Measurements from ENCODE around the gene AMH. TPM values are rescaled to one million over a fixed set of nuclear protein-coding genes. Genes with fewer than 3 reads are reported as not detected.

AMH gene
- total and polyA plus RNA-seq, 10 donors: 0.20 to 5.7 (median 1.0) TPM

DNA sequence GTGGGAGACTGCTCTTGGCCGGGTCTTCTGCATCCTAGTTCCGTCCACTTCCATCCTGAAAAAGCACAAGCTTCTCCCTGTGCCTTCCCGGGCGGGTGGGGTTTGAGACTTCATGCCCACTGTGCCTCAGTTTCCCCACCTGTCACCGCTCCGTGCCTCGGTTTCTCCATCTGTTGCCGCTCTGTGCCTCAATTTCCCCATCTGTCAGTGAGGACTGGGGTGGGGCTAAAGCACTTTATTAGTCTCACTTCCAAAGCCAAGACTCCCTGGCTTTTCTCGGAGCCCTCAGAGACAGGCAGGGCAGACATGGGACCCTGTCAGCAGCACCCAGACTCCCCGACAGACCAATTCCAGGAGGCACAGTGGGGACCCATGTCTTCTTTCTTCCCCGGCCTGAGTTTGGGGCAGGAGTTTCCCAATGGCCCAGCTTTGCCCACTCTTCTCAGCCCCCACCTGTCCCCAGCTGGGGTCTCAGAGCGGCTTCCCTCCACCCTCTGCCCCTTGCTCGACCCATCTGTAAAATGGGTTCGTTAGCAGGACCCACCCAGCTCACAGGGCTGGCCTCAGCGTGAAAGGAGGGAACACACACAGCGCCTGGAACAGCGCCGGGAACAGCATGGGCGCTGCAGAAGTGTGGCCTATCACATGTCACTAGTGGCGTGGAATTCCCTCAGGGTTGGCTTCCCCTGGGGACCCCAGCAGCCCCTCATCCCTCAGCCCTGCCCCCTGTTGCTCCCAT, 37.4 kb downstream of the AMH start:
- no peak for DNase-seq
- TF ChIP-seq POLR2A (IDR thresholded peaks at IDR 0.05): no peak
- no peaks in the 10 kb centered on the region for H3K9me3 ChIP-seq
- H3K4me1 ChIP-seq: peaks cover 24 to 100% (median 63%) of the 10 kb centered on the region in 6 donors
- H3K4me3 ChIP-seq: no peak overlapping the region
- H3K36me3 ChIP-seq: peaks cover 0 to 5% (median 0%) of the 10 kb centered on the region in 6 donors
- peaks cover 0 to 30% (median 24%) of the 10 kb centered on the region in 7 donors for H3K27me3 ChIP-seq (replicated peaks in 1 of 7)
- intact Hi-C loops (cut with DNase I; ENCODE audit: low total_unique reads): no loop called here
- peak overlapping the region in 4 of 8 donors; percentile 93 to 99 (median 97) for H3K27ac ChIP-seq
- WGBS, 5 donors: 85 to 95% (median 88%) methylated on average over 19 to 20 of the region's 20 CpGs

DNA sequence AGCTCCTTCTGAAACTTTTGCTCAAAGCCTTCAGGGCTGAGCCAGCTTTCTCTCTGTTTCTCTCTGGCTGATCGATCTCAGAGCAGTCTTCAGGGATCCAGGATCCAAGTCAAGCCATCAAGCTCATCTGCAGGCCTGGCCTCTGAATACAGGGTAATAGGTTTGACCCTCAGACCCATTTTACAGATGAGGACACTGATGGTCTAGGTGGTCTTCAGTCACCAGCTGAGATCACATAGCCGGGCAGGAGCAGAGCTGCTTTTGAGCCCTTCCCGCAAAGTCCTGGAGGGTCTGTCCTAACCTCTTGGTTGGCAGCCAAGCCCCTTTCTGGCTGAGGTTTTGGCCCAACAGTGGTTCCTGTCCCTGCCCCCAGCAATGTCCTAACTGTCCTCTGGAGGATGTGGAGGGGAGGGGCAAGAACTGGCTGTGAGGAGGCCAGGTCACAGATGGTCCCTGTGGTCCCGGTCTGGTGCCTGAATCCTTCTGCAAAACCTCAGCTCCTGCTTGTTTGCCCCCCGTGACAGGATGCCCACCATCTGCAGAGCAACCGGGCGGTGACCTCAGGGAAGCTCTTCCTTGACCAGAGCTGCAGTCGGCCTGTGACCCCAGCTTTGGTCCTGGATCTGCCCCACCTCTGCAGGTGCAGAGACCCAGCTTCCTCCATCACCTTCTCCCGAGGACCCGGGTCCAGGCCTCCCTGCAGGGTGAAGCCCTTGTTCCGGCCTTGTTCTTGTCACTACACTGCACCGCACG, 38.6 kb downstream of the AMH start:
- 46 to 68% (median 55%) methylated on average over 13 of the region's 13 CpGs for WGBS, 5 donors
- peak overlapping the region in 7 of 8 donors; percentile 91 to 99 (median 93) for H3K27ac ChIP-seq
- H3K36me3 ChIP-seq: peaks cover 0 to 17% (median 1%) of the 10 kb centered on the region in 6 donors
- H3K4me1 ChIP-seq: peaks cover 22 to 100% (median 62%) of the 10 kb centered on the region in 6 donors
- no peaks in the 10 kb centered on the region for H3K9me3 ChIP-seq
- DNase-seq: no peak
- intact Hi-C loops (cut with DNase I; ENCODE audit: low total_unique reads): no loop called here
- TF ChIP-seq, protein P1, sequence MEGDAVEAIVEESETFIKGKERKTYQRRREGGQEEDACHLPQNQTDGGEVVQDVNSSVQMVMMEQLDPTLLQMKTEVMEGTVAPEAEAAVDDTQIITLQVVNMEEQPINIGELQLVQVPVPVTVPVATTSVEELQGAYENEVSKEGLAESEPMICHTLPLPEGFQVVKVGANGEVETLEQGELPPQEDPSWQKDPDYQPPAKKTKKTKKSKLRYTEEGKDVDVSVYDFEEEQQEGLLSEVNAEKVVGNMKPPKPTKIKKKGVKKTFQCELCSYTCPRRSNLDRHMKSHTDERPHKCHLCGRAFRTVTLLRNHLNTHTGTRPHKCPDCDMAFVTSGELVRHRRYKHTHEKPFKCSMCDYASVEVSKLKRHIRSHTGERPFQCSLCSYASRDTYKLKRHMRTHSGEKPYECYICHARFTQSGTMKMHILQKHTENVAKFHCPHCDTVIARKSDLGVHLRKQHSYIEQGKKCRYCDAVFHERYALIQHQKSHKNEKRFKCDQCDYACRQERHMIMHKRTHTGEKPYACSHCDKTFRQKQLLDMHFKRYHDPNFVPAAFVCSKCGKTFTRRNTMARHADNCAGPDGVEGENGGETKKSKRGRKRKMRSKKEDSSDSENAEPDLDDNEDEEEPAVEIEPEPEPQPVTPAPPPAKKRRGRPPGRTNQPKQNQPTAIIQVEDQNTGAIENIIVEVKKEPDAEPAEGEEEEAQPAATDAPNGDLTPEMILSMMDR (IDR thresholded peaks at IDR 0.05 in 8 of 11, conservative IDR thresholded peaks at IDR 0.05 in 3 of 11): no peak
- TF ChIP-seq POLR2A (IDR thresholded peaks at IDR 0.05) (no peak), POLR2AphosphoS5 (IDR thresholded peaks at IDR 0.05) (peak in 1 of 3 donors; percentile 49)
- H3K4me3 ChIP-seq: peak overlapping the region in 1 of 8 donors; percentile 85
- H3K27me3 ChIP-seq (replicated peaks in 1 of 7): peaks cover 0 to 42% (median 34%) of the 10 kb centered on the region in 7 donors

DNA sequence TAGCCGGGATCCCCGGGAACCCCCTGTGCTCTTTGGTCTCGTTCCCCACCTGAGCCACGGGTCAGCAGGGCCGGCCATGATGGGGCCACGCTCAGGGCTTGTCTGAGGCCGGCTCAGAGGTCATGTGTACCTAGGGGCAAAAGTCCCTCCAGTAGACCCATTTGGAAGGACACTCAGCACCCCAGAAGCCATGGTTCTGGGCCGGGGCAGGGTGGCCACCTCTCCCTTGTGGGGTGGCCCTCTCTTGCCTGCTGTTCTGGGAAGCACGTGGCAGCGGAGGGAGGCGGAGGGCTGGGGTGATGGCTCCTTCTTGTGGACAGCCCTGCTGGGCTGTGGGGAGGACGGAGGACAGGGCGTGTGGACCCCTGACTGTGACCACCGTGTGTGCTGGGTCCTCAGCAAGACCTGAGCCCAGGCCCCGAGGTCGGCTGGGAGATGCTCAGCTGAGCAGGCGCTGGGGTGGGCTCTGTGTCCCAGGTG, 39.3 kb downstream of the AMH start:
- intact Hi-C loops (cut with DNase I; ENCODE audit: low total_unique reads): no loop called here
- no peaks in the 10 kb centered on the region for H3K9me3 ChIP-seq
- peaks cover 21 to 100% (median 59%) of the 10 kb centered on the region in 6 donors for H3K4me1 ChIP-seq
- no peak for TF ChIP-seq POLR2A (IDR thresholded peaks at IDR 0.05)
- TF ChIP-seq POLR2AphosphoS5 (IDR thresholded peaks at IDR 0.05): peak in 1 of 3 donors; percentile 37
- TF ChIP-seq, protein P1 (IDR thresholded peaks at IDR 0.05 in 8 of 11, conservative IDR thresholded peaks at IDR 0.05 in 3 of 11): no peak
- peak overlapping the region in 1 of 8 donors; percentile 85 for H3K4me3 ChIP-seq
- 72 to 89% (median 76%) methylated on average over 9 to 17 of the region's 17 CpGs for WGBS, 5 donors
- H3K36me3 ChIP-seq: peaks cover 0 to 23% (median 3%) of the 10 kb centered on the region in 6 donors
- H3K27ac ChIP-seq: peak overlapping the region in 7 of 8 donors; percentile 91 to 99 (median 93)
- peak; percentile 84 for DNase-seq
- peaks cover 0 to 47% (median 34%) of the 10 kb centered on the region in 7 donors for H3K27me3 ChIP-seq (replicated peaks in 1 of 7)

DNA sequence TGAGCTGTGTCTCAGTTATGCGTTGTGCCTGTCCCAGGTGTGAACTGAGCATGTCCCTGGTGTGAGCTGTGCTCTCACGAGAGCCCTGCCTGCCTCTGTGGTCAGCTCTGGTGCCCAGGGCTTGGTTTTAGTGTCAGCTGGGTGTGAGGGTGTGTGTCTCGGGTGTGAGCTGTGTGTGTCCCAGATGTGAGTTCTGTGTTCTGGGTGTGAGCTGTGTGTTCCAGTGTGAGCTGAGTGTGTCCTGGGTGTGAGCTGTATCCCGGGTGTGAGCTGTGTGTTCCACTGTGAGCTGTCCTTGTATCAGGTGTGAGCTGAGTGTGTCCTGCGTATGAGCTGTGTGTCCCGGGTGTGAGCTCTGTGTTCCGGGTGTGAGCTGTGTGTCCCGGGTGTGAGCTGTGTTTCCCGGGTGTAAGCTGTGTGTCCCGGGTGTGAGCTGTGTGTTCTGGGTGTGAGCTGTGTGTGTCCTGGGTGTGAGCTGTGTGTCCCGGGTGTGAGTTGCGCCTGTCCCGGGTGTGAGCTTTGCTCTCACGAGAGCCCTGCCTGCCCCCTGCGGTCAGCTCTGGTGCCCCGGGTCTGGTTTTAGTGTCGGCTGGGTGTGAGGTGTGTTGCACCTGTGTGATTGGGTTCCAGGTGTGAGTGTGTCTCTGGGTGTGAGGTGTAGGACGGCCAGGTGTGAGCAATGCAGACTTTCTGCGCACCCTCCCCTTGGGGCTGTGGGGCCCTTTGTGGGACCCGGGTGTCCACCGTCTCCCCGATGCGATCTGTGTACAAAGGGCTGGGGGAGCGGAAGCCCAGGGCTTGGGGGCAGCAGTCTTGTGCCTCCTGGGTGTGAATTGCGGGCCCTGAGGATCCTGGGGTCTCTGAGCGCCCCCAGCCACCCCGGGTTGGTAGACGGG, 39.9 kb downstream of the AMH start:
- Histone ChIP-seq H3K27me3 (replicated peaks in 1 of 7) (peaks cover 0 to 53% (median 34%) of the 10 kb centered on the region in 7 donors), H3K4me1 (peaks cover 21 to 100% (median 65%) of the 10 kb centered on the region in 6 donors), H3K9me3 (no peaks in the 10 kb centered on the region), H3K27ac (peak overlapping the region; percentile 78 to 99 (median 92)), H3K36me3 (peaks cover 0 to 30% (median 3%) of the 10 kb centered on the region in 6 donors), H3K4me3 (peak overlapping the region; percentile 25 to 86 (median 75))
- intact Hi-C loops (cut with DNase I; ENCODE audit: low total_unique reads): no loop called here
- no peak for DNase-seq
- 19 to 48% (median 29%) methylated on average over 17 to 28 of the region's 28 CpGs for WGBS, 5 donors
- no peak for TF ChIP-seq POLR2AphosphoS5 (IDR thresholded peaks at IDR 0.05)
- TF ChIP-seq, protein P1 (IDR thresholded peaks at IDR 0.05 in 8 of 11, conservative IDR thresholded peaks at IDR 0.05 in 3 of 11): no peak
- TF ChIP-seq POLR2A (IDR thresholded peaks at IDR 0.05): no peak

All from spleen (tissue), 11 donors.